Osteoblast (primary cell): ENCODE data around the gene CTNND2. TPM values are rescaled to one million over a fixed set of nuclear protein-coding genes. Genes with fewer than 3 reads are reported as not detected.

Source experiments
- DNase-seq: peaks from one replicate; pipeline ENCODE4 v3.0.0; 2011; ENCODE audit warnings: low spot score, mixed read lengths; ENCODE audit not compliant: insufficient read length; ENCODE audit errors: missing footprints
- H2AFZ ChIP-seq: 2 replicates; pipeline ENCODE4 v1.6.0; 2011; ENCODE audit warnings: mild to moderate bottlenecking, low read length
- H3K27ac ChIP-seq: 2 replicates; pipeline ENCODE4 v1.5.1; 2011; ENCODE audit warnings: mild to moderate bottlenecking, low read depth, low read length, moderate library complexity
- H3K27me3 ChIP-seq: 2 replicates; pipeline ENCODE4 v1.6.0; 2012; ENCODE audit warnings: mild to moderate bottlenecking, control low read depth, inconsistent platforms, low read length, moderate library complexity; ENCODE audit not compliant: insufficient read depth
- H3K36me3 ChIP-seq: 2 replicates; pipeline ENCODE4 v1.5.1; 2011; ENCODE audit warnings: mild to moderate bottlenecking, low read length, control low read depth, moderate library complexity; ENCODE audit not compliant: insufficient read depth
- H3K4me1 ChIP-seq: 2 replicates; pipeline ENCODE4 v1.5.1; 2011; ENCODE audit warnings: mild to moderate bottlenecking, low read length, control low read depth, moderate library complexity; ENCODE audit not compliant: insufficient read depth
- H3K4me2 ChIP-seq: 2 replicates; pipeline ENCODE4 v1.6.0; 2011; ENCODE audit warnings: mild to moderate bottlenecking, low read length; ENCODE audit not compliant: insufficient read depth
- H3K4me3 ChIP-seq: fragments of 200-600 bp; sonication (generic); 3 replicates; pipeline ENCODE4 v1.5.1; 2012; ENCODE audit warnings: mild to moderate bottlenecking, low read length, inconsistent platforms; ENCODE audit not compliant: insufficient read depth
- H3K79me2 ChIP-seq: 2 replicates; pipeline ENCODE4 v1.6.0; 2012; ENCODE audit warnings: mild to moderate bottlenecking, low read length, control low read depth, inconsistent platforms; ENCODE audit not compliant: insufficient read depth
- H3K9me3 ChIP-seq: 2 replicates; pipeline ENCODE4 v1.5.1; 2011; ENCODE audit warnings: low read depth, low read length, control low read depth
- H4K20me1 ChIP-seq: 2 replicates; pipeline ENCODE4 v1.6.0; 2012; ENCODE audit warnings: mild to moderate bottlenecking, low read length, control low read depth; ENCODE audit not compliant: insufficient read depth
- total RNA-seq: library from RNA; depleted of rRNA; stranded (reverse); fragments of >200 nt; gene quantifications from 2 replicates; pipeline ENCODE4 v1.2.3, GENCODE V29; 2012
- TF ChIP-seq, protein P1 (sequence below): IDR thresholded peaks from 2 replicates; pipeline ENCODE4 v1.5.1; 2011; ENCODE audit warnings: mild to moderate bottlenecking, low read depth, low read length, moderate library complexity; ENCODE audit errors: extremely low read depth

CTNND2 gene
- total RNA-seq, 1 donor: not detected

GRCh38 chr5:11304641-11305040 is 599.6 kb downstream of the CTNND2 start:
- Histone ChIP-seq H3K4me1 (no peaks in the 10 kb centered on the region), H3K4me3 (no peak overlapping the region), H3K9me3 (no peaks in the 10 kb centered on the region), H2AFZ (no peak overlapping the region), H3K27me3 (no peaks in the 10 kb centered on the region), H3K79me2 (no peaks in the 10 kb centered on the region), H4K20me1 (no peaks in the 10 kb centered on the region), H3K27ac (no peak overlapping the region), H3K4me2 (no peak overlapping the region), H3K36me3 (no peaks in the 10 kb centered on the region)
- DNase-seq: no peak
- TF ChIP-seq, protein P1, sequence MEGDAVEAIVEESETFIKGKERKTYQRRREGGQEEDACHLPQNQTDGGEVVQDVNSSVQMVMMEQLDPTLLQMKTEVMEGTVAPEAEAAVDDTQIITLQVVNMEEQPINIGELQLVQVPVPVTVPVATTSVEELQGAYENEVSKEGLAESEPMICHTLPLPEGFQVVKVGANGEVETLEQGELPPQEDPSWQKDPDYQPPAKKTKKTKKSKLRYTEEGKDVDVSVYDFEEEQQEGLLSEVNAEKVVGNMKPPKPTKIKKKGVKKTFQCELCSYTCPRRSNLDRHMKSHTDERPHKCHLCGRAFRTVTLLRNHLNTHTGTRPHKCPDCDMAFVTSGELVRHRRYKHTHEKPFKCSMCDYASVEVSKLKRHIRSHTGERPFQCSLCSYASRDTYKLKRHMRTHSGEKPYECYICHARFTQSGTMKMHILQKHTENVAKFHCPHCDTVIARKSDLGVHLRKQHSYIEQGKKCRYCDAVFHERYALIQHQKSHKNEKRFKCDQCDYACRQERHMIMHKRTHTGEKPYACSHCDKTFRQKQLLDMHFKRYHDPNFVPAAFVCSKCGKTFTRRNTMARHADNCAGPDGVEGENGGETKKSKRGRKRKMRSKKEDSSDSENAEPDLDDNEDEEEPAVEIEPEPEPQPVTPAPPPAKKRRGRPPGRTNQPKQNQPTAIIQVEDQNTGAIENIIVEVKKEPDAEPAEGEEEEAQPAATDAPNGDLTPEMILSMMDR: no peak

DNA sequence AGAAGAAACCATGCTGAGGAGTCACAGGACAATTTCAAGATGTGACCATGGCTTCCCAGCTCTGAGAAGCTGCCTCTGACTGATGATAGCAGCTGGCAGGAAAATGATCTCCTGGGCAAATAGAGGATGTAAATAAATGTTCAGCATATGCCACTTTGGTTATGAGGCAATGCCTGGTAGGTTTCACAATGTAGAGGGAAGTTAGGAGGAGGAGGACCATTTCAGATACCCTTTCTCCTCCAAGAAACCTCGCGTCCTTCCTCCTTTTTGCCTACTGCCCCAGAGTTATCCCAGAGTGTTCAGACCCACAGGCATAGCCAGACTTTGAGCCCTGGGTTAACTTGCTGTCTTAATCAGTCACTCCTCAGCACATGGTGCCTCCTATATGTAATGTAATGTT is 601.6 kb downstream of the CTNND2 start:
- Histone ChIP-seq H2AFZ (no peak overlapping the region), H3K9me3 (no peaks in the 10 kb centered on the region), H3K27ac (no peak overlapping the region), H3K36me3 (no peaks in the 10 kb centered on the region), H4K20me1 (no peaks in the 10 kb centered on the region), H3K27me3 (no peaks in the 10 kb centered on the region), H3K4me3 (no peak overlapping the region), H3K4me2 (no peak overlapping the region), H3K4me1 (no peaks in the 10 kb centered on the region), H3K79me2 (no peaks in the 10 kb centered on the region)
- peak; percentile 31 for DNase-seq
- TF ChIP-seq, protein P1: no peak

DNA sequence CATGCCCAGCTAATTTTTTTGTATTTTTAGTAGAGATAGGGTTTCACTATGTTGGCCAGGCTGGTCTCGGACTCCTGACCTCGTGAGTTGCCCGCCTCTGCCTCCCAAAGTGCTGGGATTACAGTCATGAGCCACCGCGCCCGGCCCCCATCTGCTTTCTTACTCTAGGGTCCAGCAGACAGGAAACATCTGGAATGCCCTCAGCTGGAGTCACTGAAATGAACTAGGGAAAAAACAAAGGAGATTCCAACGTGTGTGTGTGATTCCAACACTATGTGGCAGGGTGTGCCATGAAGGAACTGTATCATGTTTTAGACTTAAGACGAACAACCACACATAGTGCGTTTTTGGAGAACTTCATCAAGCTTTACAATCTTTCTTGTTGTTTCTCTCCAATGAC is 603.1 kb downstream of the CTNND2 start:
- Histone ChIP-seq H2AFZ (no peak overlapping the region), H3K27me3 (no peaks in the 10 kb centered on the region), H3K4me1 (no peaks in the 10 kb centered on the region), H3K4me2 (no peak overlapping the region), H3K9me3 (no peaks in the 10 kb centered on the region), H3K79me2 (no peaks in the 10 kb centered on the region), H3K27ac (no peak overlapping the region), H3K36me3 (no peaks in the 10 kb centered on the region), H4K20me1 (no peaks in the 10 kb centered on the region), H3K4me3 (no peak overlapping the region)
- TF ChIP-seq, protein P1: no peak
- no peak for DNase-seq

GRCh38 chr5:11300736-11301135 is 603.5 kb downstream of the CTNND2 start:
- H3K9me3 ChIP-seq: no peaks in the 10 kb centered on the region
- H3K79me2 ChIP-seq: no peaks in the 10 kb centered on the region
- no peak for DNase-seq
- no peaks in the 10 kb centered on the region for H3K4me1 ChIP-seq
- no peaks in the 10 kb centered on the region for H3K27me3 ChIP-seq
- H3K27ac ChIP-seq: no peak overlapping the region
- no peak overlapping the region for H3K4me2 ChIP-seq
- no peak overlapping the region for H2AFZ ChIP-seq
- H3K4me3 ChIP-seq: no peak overlapping the region
- H3K36me3 ChIP-seq: no peaks in the 10 kb centered on the region
- H4K20me1 ChIP-seq: no peaks in the 10 kb centered on the region
- TF ChIP-seq, protein P1: no peak
